Endothelial cell of umbilical vein (primary cell): ENCODE measurements around the gene KCNJ6. TPM values are rescaled to one million over a fixed set of nuclear protein-coding genes. Genes with fewer than 3 reads are reported as not detected.

Source experiments
- BruUV-seq: library from RNA; stranded (reverse); fragments of 400-500 nt; replicated peaks from 2 replicates; lab custom pipeline; 2021; lab: Mats Ljungman, UMichigan
- CTCF ChIA-PET: fragments of 300-600, 350-600 bp; sonication (Branson Sonifier 250); formaldehyde crosslinking; loops from one replicate; lab custom pipeline; 2021; ENCODE audit warnings: antibody characterized with exemption, inconsistent platforms; lab: Charles Lee
- POLR2A ChIA-PET: fragments of 300-600, 350-600 bp; sonication (Branson Sonifier 250); formaldehyde crosslinking; loops from one replicate; lab custom pipeline; 2021; ENCODE audit warnings: antibody characterized with exemption, inconsistent platforms; lab: Charles Lee
- DNase-seq: peaks from one replicate; pipeline ENCODE4 v3.0.0-alpha.2; 2011; ENCODE audit warnings: low read depth, low spot score
- FAIRE-seq: peaks from 2 replicates; lab custom pipeline; 2011; peaks lifted over from hg19 to GRCh38; lab: Jason Lieb, UNC
- H2AFZ ChIP-seq: 2 replicates; pipeline ENCODE4 v1.6.0; 2012; ENCODE audit warnings: low read depth, low read length, control low read depth, inconsistent platforms
- H3K27ac ChIP-seq: 2 replicates; pipeline ENCODE4 v1.5.1; 2011; ENCODE audit warnings: low read depth, mild to moderate bottlenecking, control low read depth, low read length, moderate library complexity; ENCODE audit not compliant: insufficient read depth
- H3K27me3 ChIP-seq, 2 experiments: 2 replicates each; pipeline versions ENCODE4 v1.6.0 to v1.6.1; 2011; ENCODE audit warnings: low read length in 2 of 2, mixed read lengths in 1 of 2; ENCODE audit not compliant: control insufficient read depth in 2 of 2, insufficient read depth in 2 of 2
- H3K36me3 ChIP-seq, 2 experiments: 2 replicates in 1 of 2; 3 replicates in 1 of 2; pipeline ENCODE4 v1.5.1; 2011; ENCODE audit warnings: low read length in 2 of 2, mild to moderate bottlenecking in 1 of 2, moderate library complexity in 1 of 2; ENCODE audit not compliant: control insufficient read depth in 2 of 2, insufficient read depth in 2 of 2; ENCODE audit errors: extremely low read depth in 1 of 2
- H3K4me1 ChIP-seq: 3 replicates; pipeline ENCODE4 v1.5.1; 2011; ENCODE audit warnings: mild to moderate bottlenecking, low read length; ENCODE audit not compliant: control insufficient read depth, insufficient read depth; ENCODE audit errors: extremely low read depth
- H3K4me2 ChIP-seq: 2 replicates; pipeline ENCODE4 v1.6.1; 2011; ENCODE audit warnings: low read length, control low read depth, mixed read lengths; ENCODE audit not compliant: insufficient read depth
- H3K4me3 ChIP-seq, 3 experiments: fragments of 200-600 bp in 1 of 3; sonication (generic), shearing (Covaris generic) in 1 of 3; replicated peaks in 1 of 3; 2 replicates each; pipeline ENCODE4 v1.5.1; 2011 to 2016; ENCODE audit warnings: control low read depth in 3 of 3, low read length in 3 of 3, mild to moderate bottlenecking in 2 of 3, inconsistent platforms in 1 of 3, low read depth in 1 of 3, moderate library complexity in 1 of 3; ENCODE audit not compliant: insufficient read depth in 1 of 3
- H3K79me2 ChIP-seq: 2 replicates; pipeline ENCODE4 v1.6.0; 2012; ENCODE audit warnings: low read length, inconsistent platforms; ENCODE audit not compliant: control insufficient read depth, insufficient read depth
- H3K9ac ChIP-seq: replicated peaks from 2 replicates; pipeline ENCODE3; 2011; ENCODE audit warnings: low read length, control low read depth; ENCODE audit not compliant: insufficient read depth; ENCODE audit errors: extremely low read depth
- H3K9me1 ChIP-seq: replicated peaks from 3 replicates; pipeline ENCODE4 v1.6.0; 2011; ENCODE audit warnings: mild to moderate bottlenecking, low read length; ENCODE audit not compliant: control insufficient read depth, insufficient read depth; ENCODE audit errors: extremely low read depth
- H3K9me3 ChIP-seq: replicated peaks from 2 replicates; pipeline ENCODE4 v1.5.1; 2012; ENCODE audit warnings: low read length, inconsistent platforms; ENCODE audit not compliant: control insufficient read depth, insufficient read depth
- H4K20me1 ChIP-seq: replicated peaks from 2 replicates; pipeline ENCODE3; 2011; ENCODE audit warnings: mild to moderate bottlenecking, low read length; ENCODE audit not compliant: control insufficient read depth, insufficient read depth; ENCODE audit errors: extremely low read depth
- CTCF ChIP-seq, 2 donors: IDR thresholded peaks; 1 replicate in 1 of 2; 2 replicates in 1 of 2; pipeline ENCODE4 v1.5.1; 2011; ENCODE audit warnings: low read length in 2 of 2, mild to moderate bottlenecking in 2 of 2, moderate library complexity in 2 of 2, control low read depth in 1 of 2, inconsistent platforms in 1 of 2, low read depth in 1 of 2; ENCODE audit not compliant: insufficient read depth in 1 of 2; ENCODE audit errors: extremely low read depth in 1 of 2
- EZH2 ChIP-seq: IDR thresholded peaks from 2 replicates; pipeline ENCODE4 v1.6.1; 2012; ENCODE audit warnings: borderline replicate concordance, low read depth, mild to moderate bottlenecking, moderate library complexity, low read length, inconsistent platforms; ENCODE audit not compliant: severe bottlenecking
- FOS ChIP-seq: IDR thresholded peaks from 2 replicates; pipeline ENCODE4 v1.6.1; 2011; ENCODE audit warnings: mild to moderate bottlenecking, low read length, moderate library complexity, borderline replicate concordance; ENCODE audit not compliant: insufficient read depth
- GATA2 ChIP-seq: IDR thresholded peaks from 2 replicates; pipeline ENCODE4 v1.7.0; 2011; ENCODE audit warnings: low read depth, mild to moderate bottlenecking, moderate library complexity, mixed read lengths, low read length; ENCODE audit not compliant: insufficient read length, insufficient read depth
- JUN ChIP-seq: IDR thresholded peaks from 2 replicates; pipeline ENCODE4 v1.6.1; 2011; ENCODE audit warnings: borderline replicate concordance, low read depth; ENCODE audit not compliant: insufficient read length, insufficient read depth
- MAX ChIP-seq: IDR thresholded peaks from 2 replicates; pipeline ENCODE4 v1.6.1; 2011; ENCODE audit not compliant: insufficient read depth, insufficient read length
- MYC ChIP-seq: IDR thresholded peaks from one replicate; pipeline ENCODE4 v1.6.1; 2011; ENCODE audit warnings: mild to moderate bottlenecking, low read depth, low read length
- POLR2A ChIP-seq: IDR thresholded peaks from 2 replicates; pipeline ENCODE4 v1.6.1; 2012; ENCODE audit warnings: low read depth, mild to moderate bottlenecking, control low read depth, low read length
- POLR2AphosphoS5 ChIP-seq: IDR thresholded peaks from 2 replicates; pipeline ENCODE4 v1.6.1; 2012; ENCODE audit warnings: low read depth, mild to moderate bottlenecking, control low read depth, low read length, moderate library complexity; ENCODE audit not compliant: insufficient read depth
- dilution Hi-C: fragments of 300-500 bp; cut with MboI; formaldehyde crosslinking; loops from one replicate; pipeline ENCODE4 v1.15.0; 2019; ENCODE audit warnings: low sequenced_read_pairs; ENCODE audit not compliant: extremely low pct_ligation_motif_present
- intact Hi-C: fragments of 100-400 bp; cut with micrococcal nuclease; formaldehyde crosslinking; loops from one replicate; pipeline ENCODE4 v1.10.0; 2022
- polyA plus RNA-seq, 4 experiments: library from polyadenylated mRNA; depleted of rRNA in 3 of 4; stranded (reverse) in 3 of 4; unstranded in 1 of 4; fragments of >200 nt; gene quantifications; 2 replicates each; pipeline versions ENCODE4 v1.2.1 to v1.2.3, GENCODE V29; 2011 to 2012; ENCODE audit warnings: missing spikeins in 1 of 4
- total RNA-seq: library from RNA; stranded (reverse); gene quantifications from 2 replicates; pipeline ENCODE4 v1.2.3, GENCODE V29; 2021

KCNJ6 gene
- total and polyA plus RNA-seq, 2 donors (not counting 3 experiments of a cell fraction or from before 2014, with no cell fraction given), result not detected

- dilution Hi-C loops, result no loop called here
- no peak for DNase-seq
- ChIA-PET CTCF (interaction anchor here (1.0 to 1.4 kb wide), 4 partner anchors 9 to 163 kb away, joined by 3 read pairs; no protein-coding TSS in a partner anchor), POLR2A (no interaction called here)
- no peak overlapping the region for H3K4me3 ChIP-seq
- H3K4me2 ChIP-seq, result no peak overlapping the region
- no peaks in the 10 kb centered on the region for H3K9me3 ChIP-seq
- no peaks in the 10 kb centered on the region for H3K9me1 ChIP-seq
- H3K79me2 ChIP-seq, result no peaks in the 10 kb centered on the region
- H2AFZ ChIP-seq, result no peak overlapping the region
- no TSS peak for BruUV-seq
- intact Hi-C loops, result no loop called here
- H3K9ac ChIP-seq, result no peak overlapping the region
- no peak for FAIRE-seq
- TF ChIP-seq JUN (no peak), MYC (no peak), GATA2 (no peak)
- no peak overlapping the region for H3K27ac ChIP-seq
- H3K27me3 ChIP-seq, result no peaks in the 10 kb centered on the region
- no peaks in the 10 kb centered on the region for H4K20me1 ChIP-seq
- H3K36me3 ChIP-seq, result no peaks in the 10 kb centered on the region
- H3K4me1 ChIP-seq, result no peaks in the 10 kb centered on the region
Measured at GRCh38 chr21:37874904-37875780, 41.1 kb downstream of the KCNJ6 start.

- H3K4me2 ChIP-seq, result no peak overlapping the region
- no peak overlapping the region for H3K4me3 ChIP-seq
- H3K9me1 ChIP-seq, result no peaks in the 10 kb centered on the region
- DNase-seq, result no peak
- H3K27me3 ChIP-seq, result no peaks in the 10 kb centered on the region
- H4K20me1 ChIP-seq, result no peaks in the 10 kb centered on the region
- BruUV-seq, result no TSS peak
- ChIA-PET POLR2A (no interaction called here), CTCF (interaction anchor here (1.2 to 2.6 kb wide), 3 partner anchors 14 to 162 kb away, joined by 3 to 7 read pairs (median 3); no protein-coding TSS in a partner anchor)
- H3K27ac ChIP-seq, result no peak overlapping the region
- H3K9ac ChIP-seq, result no peak overlapping the region
- FAIRE-seq, result no peak
- dilution Hi-C loops, result no loop called here
- intact Hi-C loops, result no loop called here
- no peaks in the 10 kb centered on the region for H3K9me3 ChIP-seq
- no peaks in the 10 kb centered on the region for H3K79me2 ChIP-seq
- TF ChIP-seq POLR2AphosphoS5 (no peak), JUN (no peak), EZH2 (no peak), CTCF (IDR thresholded peaks at IDR 0.05; ENCODE audit: extremely low read depth in 1 of 2, insufficient read depth in 1 of 2, low read depth in 1 of 2, low read length in 2 of 2) (no peak), MYC (no peak), FOS (no peak), MAX (no peak), POLR2A (no peak), GATA2 (no peak)
- no peaks in the 10 kb centered on the region for H3K36me3 ChIP-seq
- no peaks in the 10 kb centered on the region for H3K4me1 ChIP-seq
- H2AFZ ChIP-seq, result no peak overlapping the region
Measured at GRCh38 chr21:37874481-37874880, 41.8 kb downstream of the KCNJ6 start.
